Parathyroid adenoma (tissue), 2 donors: Measurements from ENCODE around the gene CA5A.

Experiments
- H2AFZ ChIP-seq: fragments of 300-600 bp; sonication (generic); one replicate; pipeline ENCODE4 v1.7.0; 2017; ENCODE audit warnings: antibody characterized with exemption, mild to moderate bottlenecking
- H3K27ac ChIP-seq: fragments of 300-600 bp; sonication (generic); one replicate; pipeline ENCODE4 v1.7.0; 2017
- H3K27me3 ChIP-seq: fragments of 300-600 bp; sonication (generic); one replicate; pipeline ENCODE4 v1.7.0; 2017; ENCODE audit warnings: low read length; ENCODE audit not compliant: control insufficient read depth, insufficient read depth
- H3K36me3 ChIP-seq: fragments of 300-600 bp; sonication (generic); one replicate; pipeline ENCODE4 v1.7.0; 2017; ENCODE audit warnings: low read length; ENCODE audit not compliant: control insufficient read depth, insufficient read depth
- H3K4me1 ChIP-seq: fragments of 300-600 bp; sonication (generic); one replicate; pipeline ENCODE4 v1.7.0; 2017; ENCODE audit warnings: control low read depth
- H3K4me2 ChIP-seq: fragments of 300-600 bp; sonication (generic); one replicate; pipeline ENCODE4 v1.7.0; 2017; ENCODE audit warnings: low read length
- H3K4me3 ChIP-seq: fragments of 300-600 bp; sonication (generic); one replicate; pipeline ENCODE4 v1.7.0; 2017; ENCODE audit warnings: low read depth, low read length
- H3K79me2 ChIP-seq: fragments of 300-600 bp; sonication (generic); one replicate; pipeline ENCODE4 v1.7.0; 2017; ENCODE audit warnings: control low read depth
- H3K9ac ChIP-seq: fragments of 300-600 bp; sonication (generic); one replicate; pipeline ENCODE4 v1.7.0; 2017; ENCODE audit warnings: mild to moderate bottlenecking
- H3K9me3 ChIP-seq: fragments of 300-600 bp; sonication (generic); one replicate; pipeline ENCODE4 v1.7.0; 2017; ENCODE audit warnings: low read length; ENCODE audit not compliant: control insufficient read depth
- TF ChIP-seq, protein P1 (sequence below): fragments of 300-600 bp; sonication (generic); IDR thresholded peaks from one replicate; pipeline ENCODE4 v1.7.0; 2017; ENCODE audit warnings: antibody characterized with exemption, mild to moderate bottlenecking
- donor health status: primary hyperparathyroidism.

Gene CA5A

GRCh38 chr16:87849419-87850008, 86.8 kb downstream of the CA5A start:
- TF ChIP-seq, protein P1, sequence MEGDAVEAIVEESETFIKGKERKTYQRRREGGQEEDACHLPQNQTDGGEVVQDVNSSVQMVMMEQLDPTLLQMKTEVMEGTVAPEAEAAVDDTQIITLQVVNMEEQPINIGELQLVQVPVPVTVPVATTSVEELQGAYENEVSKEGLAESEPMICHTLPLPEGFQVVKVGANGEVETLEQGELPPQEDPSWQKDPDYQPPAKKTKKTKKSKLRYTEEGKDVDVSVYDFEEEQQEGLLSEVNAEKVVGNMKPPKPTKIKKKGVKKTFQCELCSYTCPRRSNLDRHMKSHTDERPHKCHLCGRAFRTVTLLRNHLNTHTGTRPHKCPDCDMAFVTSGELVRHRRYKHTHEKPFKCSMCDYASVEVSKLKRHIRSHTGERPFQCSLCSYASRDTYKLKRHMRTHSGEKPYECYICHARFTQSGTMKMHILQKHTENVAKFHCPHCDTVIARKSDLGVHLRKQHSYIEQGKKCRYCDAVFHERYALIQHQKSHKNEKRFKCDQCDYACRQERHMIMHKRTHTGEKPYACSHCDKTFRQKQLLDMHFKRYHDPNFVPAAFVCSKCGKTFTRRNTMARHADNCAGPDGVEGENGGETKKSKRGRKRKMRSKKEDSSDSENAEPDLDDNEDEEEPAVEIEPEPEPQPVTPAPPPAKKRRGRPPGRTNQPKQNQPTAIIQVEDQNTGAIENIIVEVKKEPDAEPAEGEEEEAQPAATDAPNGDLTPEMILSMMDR: no peak
- Histone ChIP-seq H3K9me3 (no peaks in the 10 kb centered on the region), H2AFZ (no peak overlapping the region), H3K4me3 (no peak overlapping the region), H3K27me3 (no peaks in the 10 kb centered on the region), H3K9ac (no peak overlapping the region), H3K36me3 (no peaks in the 10 kb centered on the region), H3K4me1 (peaks cover 5% of the 10 kb centered on the region), H3K27ac (no peak overlapping the region), H3K79me2 (no peaks in the 10 kb centered on the region), H3K4me2 (no peak overlapping the region)

- H3K4me1 ChIP-seq: peaks cover 5% of the 10 kb centered on the region
- H3K79me2 ChIP-seq: no peaks in the 10 kb centered on the region
- no peak overlapping the region for H3K4me3 ChIP-seq
- H3K27ac ChIP-seq: no peak overlapping the region
- H3K27me3 ChIP-seq: no peaks in the 10 kb centered on the region
- H3K9ac ChIP-seq: no peak overlapping the region
- TF ChIP-seq, protein P1: no peak
- H3K36me3 ChIP-seq: no peaks in the 10 kb centered on the region
- H3K4me2 ChIP-seq: no peak overlapping the region
- no peaks in the 10 kb centered on the region for H3K9me3 ChIP-seq
- no peak overlapping the region for H2AFZ ChIP-seq
Measured at GRCh38 chr16:87848676-87849345, 87.5 kb downstream of the CA5A start.

DNA sequence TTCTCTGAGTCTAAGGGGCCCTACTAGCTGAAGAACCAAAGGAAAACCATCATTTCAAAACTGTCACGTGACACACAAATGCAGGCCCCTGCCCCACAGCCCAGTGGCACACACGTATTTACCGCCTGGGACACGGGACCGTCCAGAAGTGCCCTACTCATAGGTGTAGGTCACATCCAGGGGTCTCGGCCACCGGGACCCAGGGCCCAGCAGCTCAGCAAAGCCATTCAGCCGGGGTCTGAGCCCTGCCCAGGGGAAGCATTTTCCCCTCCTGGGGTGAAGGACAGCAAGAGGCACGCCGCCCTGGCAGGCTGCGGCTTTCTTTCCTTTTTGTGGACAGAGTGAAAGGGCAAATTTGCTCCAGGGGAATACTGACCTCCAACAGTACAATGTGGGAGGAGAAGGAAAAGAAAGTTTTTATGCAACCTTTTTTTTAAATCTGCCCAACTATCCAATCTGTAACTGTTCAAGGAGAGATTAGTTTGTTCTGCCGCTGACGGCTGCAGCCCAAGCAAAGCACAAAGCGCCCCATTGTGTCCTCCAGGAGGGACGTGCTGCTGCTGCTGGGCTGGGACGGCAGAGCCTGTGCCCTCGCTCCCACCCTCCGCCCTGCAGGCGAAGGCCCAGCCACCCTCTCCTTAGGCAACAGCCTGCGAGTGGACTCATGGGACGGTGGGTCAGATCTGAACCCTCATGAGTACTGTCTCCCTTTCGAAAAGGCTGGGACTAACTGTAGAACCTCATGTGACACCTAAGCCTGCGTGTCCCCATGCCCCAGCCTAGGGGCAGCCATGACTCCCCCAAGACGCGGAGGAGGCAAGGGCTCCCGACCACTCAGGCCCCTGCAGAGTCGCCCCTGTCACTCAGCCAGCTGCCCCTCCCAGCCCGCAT, 88.3 kb downstream of the CA5A start:
- no peak overlapping the region for H3K27ac ChIP-seq

GRCh38 chr16:87847467-87847784, 88.9 kb downstream of the CA5A start:
- Histone ChIP-seq H3K36me3 (no peaks in the 10 kb centered on the region), H3K9me3 (no peaks in the 10 kb centered on the region), H3K4me1 (no peaks in the 10 kb centered on the region), H3K27me3 (no peaks in the 10 kb centered on the region), H3K4me3 (no peak overlapping the region), H2AFZ (no peak overlapping the region), H3K27ac (no peak overlapping the region), H3K4me2 (no peak overlapping the region), H3K79me2 (no peaks in the 10 kb centered on the region), H3K9ac (no peak overlapping the region)
- TF ChIP-seq, protein P1: no peak

More for the DNA sequence above, 88.3 kb downstream of the CA5A start:
- H3K27me3 ChIP-seq: no peaks in the 10 kb centered on the region
- H3K4me1 ChIP-seq: peaks cover under 1% of the 10 kb centered on the region
- no peaks in the 10 kb centered on the region for H3K36me3 ChIP-seq
- H3K79me2 ChIP-seq: no peaks in the 10 kb centered on the region
- H2AFZ ChIP-seq: no peak overlapping the region
- H3K9me3 ChIP-seq: no peaks in the 10 kb centered on the region
- no peak overlapping the region for H3K9ac ChIP-seq
- TF ChIP-seq, protein P1: no peak
- H3K4me2 ChIP-seq: no peak overlapping the region
- no peak overlapping the region for H3K4me3 ChIP-seq
